ENCODE data around the gene ERMN. TPM values are rescaled to one million over a fixed set of nuclear protein-coding genes. Genes with fewer than 3 reads are reported as not detected.
"Not testable (repeated sequence)": the region's sequence is repeated elsewhere in the genome, so short reads cannot be mapped to it uniquely, and the experiment has no call there.

Gene ERMN
- total RNA-seq, 2 experiments from 2014 or later, result 1.0 to 1.6 TPM

DNA sequence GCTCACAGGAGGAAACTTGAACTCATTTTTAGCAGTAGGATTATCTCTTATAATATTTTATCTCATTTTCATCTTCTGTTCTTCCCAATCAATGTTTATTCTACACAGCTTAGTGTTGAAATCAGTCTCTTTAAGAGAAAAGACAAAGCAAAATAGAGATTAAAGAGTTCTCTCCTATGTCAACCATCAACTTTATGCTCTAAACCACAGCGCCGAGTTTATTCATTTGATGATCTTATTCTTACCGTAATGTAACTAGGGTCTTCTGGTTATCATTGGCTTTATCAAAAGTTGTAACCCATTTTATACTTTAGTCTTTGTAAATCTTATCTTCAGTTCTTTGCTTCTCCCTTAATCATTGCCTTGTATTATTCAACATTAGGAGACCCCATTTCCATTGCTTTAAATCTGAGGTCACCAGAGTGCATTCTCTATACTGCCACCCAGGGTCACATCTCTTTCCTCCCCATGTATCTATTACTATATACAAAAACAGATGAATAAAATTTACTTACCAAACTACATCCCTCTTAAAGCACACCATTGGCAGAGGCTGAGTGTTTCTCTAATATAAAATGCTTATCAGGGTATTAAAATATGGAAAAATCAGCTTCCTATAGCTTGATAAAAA lies 22.8 kb upstream of the ERMN start:
- CTCF ChIA-PET, result interaction anchor here (0.6 to 4.8 kb wide), 5 partner anchors 12 to 78 kb away, joined by 3 to 63 read pairs (median 4); no protein-coding TSS in a partner anchor
- no peak overlapping the region for H3K27ac Mint-ChIP-seq
- no peak overlapping the region for H3K4me3 Mint-ChIP-seq
- H3K4me1 Mint-ChIP-seq (ENCODE audit: low read depth), result peaks cover 41% of the 10 kb centered on the region
- no peaks in the 10 kb centered on the region for H3K27me3 Mint-ChIP-seq (ENCODE audit: low read depth)
- intact Hi-C loops (cut with micrococcal nuclease), result loop anchor here (1.0 kb wide), 1 partner anchor 8 kb away; no protein-coding TSS in a partner anchor
- DNase-seq, result no peak
- peaks cover 18% of the 10 kb centered on the region for H3K36me3 Mint-ChIP-seq (ENCODE audit: low read depth)
- peaks cover 20% of the 10 kb centered on the region for H3K9me3 Mint-ChIP-seq

DNA sequence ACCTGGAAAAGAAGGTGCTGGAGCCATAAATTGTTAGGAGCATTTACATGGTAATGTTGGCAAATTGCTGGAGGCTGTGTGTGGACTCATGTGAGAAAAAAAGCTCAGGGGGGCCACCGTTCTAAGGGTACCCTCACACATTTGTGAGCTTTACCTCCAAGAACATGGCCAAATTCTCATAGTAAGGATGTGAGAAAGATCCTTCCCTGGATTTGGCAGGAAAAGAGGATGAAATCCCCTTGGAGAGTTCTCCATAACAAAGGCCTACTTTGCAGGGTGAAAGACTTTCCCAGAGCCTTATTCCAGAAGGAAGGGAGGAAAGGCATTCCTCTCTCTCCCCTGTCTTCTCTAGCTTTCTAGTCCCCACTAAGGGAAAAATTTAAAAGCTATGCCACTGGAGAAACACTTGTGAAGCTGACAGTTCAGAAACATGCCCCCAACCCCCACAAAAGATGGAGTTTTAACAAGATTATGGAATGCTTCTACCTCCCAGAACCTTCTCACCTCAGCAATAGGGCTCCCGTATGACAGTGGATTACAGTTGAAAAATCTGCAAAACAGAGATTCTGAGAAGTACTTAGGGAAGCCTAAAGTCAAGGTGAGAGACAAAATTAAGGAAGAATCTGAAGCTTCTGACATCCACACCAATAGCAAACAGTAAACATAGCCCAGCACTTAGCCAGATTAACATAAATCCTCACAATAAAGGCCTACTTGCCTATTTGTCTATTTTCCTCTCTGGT lies 20.2 kb upstream of the ERMN start:
- H3K9me3 Mint-ChIP-seq, result peaks cover 39% of the 10 kb centered on the region
- intact Hi-C loops (cut with micrococcal nuclease), result no loop called here
- H3K27ac Mint-ChIP-seq, result no peak overlapping the region
- no peak overlapping the region for H3K4me3 Mint-ChIP-seq
- H3K27me3 Mint-ChIP-seq (ENCODE audit: low read depth), result no peaks in the 10 kb centered on the region
- CTCF ChIA-PET, result interaction anchor here (0.7 to 4.8 kb wide), 8 partner anchors 9 to 94 kb away, joined by 3 to 63 read pairs (median 4); no protein-coding TSS in a partner anchor
- DNase-seq, result no peak
- peaks cover 42% of the 10 kb centered on the region for H3K36me3 Mint-ChIP-seq (ENCODE audit: low read depth)
- H3K4me1 Mint-ChIP-seq (ENCODE audit: low read depth), result peaks cover 31% of the 10 kb centered on the region

DNA sequence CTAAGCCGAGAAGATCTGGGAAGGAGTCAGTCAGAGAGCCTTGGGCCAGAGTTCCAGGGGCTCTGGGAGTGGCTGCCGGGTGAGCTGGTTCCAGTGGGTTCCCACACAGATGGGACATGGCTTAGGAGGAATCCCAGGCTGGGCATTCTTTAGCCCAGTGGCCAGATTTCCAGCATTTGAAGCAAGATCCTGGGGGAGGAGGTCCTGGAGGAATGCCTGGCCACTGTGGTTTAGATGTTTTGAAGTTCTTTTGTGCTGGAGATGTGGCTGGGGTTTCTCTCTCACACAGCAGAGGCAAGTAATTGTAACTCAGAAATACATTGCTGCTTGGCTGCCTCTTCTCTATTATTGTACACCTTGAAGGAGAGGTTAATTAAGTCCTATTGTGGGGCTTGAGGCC lies 15.8 kb upstream of the ERMN start:
- H3K27ac Mint-ChIP-seq; intact Hi-C loops (cut with micrococcal nuclease); DNase-seq; H3K27me3 Mint-ChIP-seq (ENCODE audit: low read depth); CTCF ChIA-PET; H3K4me3 Mint-ChIP-seq: not testable (repeated sequence)
- Mint-ChIP-seq H3K9me3 (peaks cover 39% of the 10 kb centered on the region), H3K36me3 (ENCODE audit: low read depth) (peaks cover 42% of the 10 kb centered on the region), H3K4me1 (ENCODE audit: low read depth) (peaks cover 36% of the 10 kb centered on the region)

DNA sequence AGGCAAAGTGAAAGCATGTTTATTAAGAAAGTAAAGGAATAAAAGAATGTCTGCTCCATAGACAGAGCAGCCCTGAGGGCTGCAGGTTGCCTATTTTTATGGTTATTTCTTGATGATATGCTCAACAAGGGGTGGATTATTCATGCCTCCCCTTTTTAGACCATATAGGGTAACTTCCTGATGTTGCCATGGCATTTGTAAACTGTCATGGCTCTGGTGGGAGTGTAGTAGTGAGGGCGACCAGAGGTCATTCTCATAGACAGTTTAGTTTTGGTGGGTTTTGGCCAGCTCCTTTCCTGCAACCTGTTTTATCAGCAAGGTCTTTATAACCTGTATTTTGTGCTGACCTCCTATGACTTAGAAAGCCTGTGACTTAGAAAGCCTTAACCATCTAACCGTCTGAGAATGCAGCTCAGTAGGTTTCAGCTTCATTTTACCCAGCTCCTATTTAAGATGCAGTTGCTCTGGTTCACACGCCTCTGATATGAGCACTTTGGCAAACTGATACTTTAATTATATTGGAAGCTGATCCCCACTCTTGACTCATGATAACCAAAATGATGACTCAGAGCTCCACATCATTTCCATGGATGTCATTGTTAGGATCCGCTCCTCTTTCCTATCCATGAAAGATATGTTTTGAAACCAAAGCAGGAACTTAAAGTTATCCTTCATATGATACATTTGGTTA lies 14.5 kb upstream of the ERMN start:
- no peak overlapping the region for H3K27ac Mint-ChIP-seq
- no peaks in the 10 kb centered on the region for H3K27me3 Mint-ChIP-seq (ENCODE audit: low read depth)
- intact Hi-C loops (cut with micrococcal nuclease), result no loop called here
- CTCF ChIA-PET, result no interaction called here
- H3K4me1 Mint-ChIP-seq (ENCODE audit: low read depth), result peaks cover 42% of the 10 kb centered on the region
- H3K4me3 Mint-ChIP-seq, result no peak overlapping the region
- H3K36me3 Mint-ChIP-seq (ENCODE audit: low read depth), result peaks cover 39% of the 10 kb centered on the region
- H3K9me3 Mint-ChIP-seq, result peaks cover 35% of the 10 kb centered on the region
- DNase-seq, result no peak

DNA sequence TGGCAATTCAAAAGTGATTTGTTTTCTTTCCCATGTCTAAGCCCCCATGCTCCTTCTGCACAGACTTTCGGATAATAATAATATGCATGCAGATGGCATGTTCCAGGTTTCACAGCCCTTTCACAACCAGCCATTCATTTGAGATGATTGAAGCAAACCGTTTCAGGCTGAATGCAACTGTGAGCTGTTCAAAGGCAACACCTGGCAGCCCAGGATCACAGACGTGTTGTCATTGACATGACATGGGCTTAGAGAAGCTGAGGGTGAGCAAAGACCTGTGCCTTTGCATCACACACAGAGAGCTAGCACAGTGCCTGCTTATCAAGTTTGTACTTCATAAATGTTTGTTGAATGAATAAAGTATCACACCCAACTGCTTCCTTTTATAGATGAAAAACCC lies 12.4 kb upstream of the ERMN start:
- peaks cover 16% of the 10 kb centered on the region for H3K9me3 Mint-ChIP-seq
- peak; percentile 60 for DNase-seq
- intact Hi-C loops (cut with micrococcal nuclease), result loop anchor here (1.0 kb wide), 1 partner anchor 11 kb away; no protein-coding TSS in a partner anchor
- H3K36me3 Mint-ChIP-seq (ENCODE audit: low read depth), result peaks cover 21% of the 10 kb centered on the region
- CTCF ChIA-PET, result interaction anchor here (0.7 to 16.1 kb wide), 12 partner anchors 9 to 154 kb away, joined by 3 to 263 read pairs (median 25); partner anchors contain the start of gene ERMN
- H3K27me3 Mint-ChIP-seq (ENCODE audit: low read depth), result no peaks in the 10 kb centered on the region
- peaks cover 63% of the 10 kb centered on the region for H3K4me1 Mint-ChIP-seq (ENCODE audit: low read depth)
- H3K27ac Mint-ChIP-seq, result no peak overlapping the region
- no peak overlapping the region for H3K4me3 Mint-ChIP-seq

DNA sequence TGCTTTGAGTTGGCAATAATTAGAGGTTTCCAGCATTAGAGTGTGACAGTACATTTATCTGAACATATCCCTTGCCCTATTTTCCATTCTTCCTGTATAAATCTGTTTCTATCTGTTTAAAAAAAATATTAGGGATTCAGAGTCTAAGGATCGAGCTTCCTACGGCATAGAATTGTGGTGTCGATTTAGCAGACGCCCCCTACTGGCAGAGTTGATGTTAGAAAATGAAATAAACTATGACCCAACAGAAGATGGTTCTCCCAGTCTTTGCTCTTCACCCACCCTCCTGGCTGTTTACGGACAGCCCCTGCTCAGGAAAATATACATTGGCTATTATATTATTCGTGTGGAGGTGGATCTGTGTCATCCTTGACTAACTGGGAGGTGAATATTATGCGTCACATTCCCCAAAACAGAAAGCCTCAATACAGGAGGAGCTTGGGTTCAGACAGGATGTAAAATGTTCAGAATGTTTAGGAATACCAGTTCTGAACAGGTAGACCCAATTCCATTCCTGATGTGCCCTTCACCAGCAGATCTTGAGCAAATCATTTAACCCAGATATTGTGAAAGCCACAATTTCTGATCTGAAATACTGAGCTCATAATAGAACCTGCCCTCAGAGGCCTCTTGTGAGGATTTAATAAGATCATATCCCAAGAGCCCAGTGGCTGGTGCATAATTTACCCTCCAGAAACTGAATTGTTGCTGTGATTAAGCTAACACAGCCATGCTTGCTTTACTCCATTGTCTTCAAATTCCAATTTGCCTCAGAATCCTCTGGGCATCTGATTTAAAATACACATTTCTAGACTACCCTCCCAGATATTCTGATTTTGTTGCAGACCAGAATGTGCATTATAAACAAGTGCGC lies 10.8 kb upstream of the ERMN start:
- Mint-ChIP-seq H3K36me3 (ENCODE audit: low read depth) (peaks cover 5% of the 10 kb centered on the region), H3K9me3 (peaks cover 1% of the 10 kb centered on the region), H3K4me3 (peak overlapping the region; percentile 40), H3K27me3 (ENCODE audit: low read depth) (no peaks in the 10 kb centered on the region), H3K27ac (no peak overlapping the region), H3K4me1 (ENCODE audit: low read depth) (peaks cover 78% of the 10 kb centered on the region)
- CTCF ChIA-PET, result interaction anchor here (0.7 to 16.1 kb wide), 39 partner anchors 9 to 674 kb away, joined by 3 to 263 read pairs (median 6); partner anchors contain the start of genes CYTIP and ERMN
- DNase-seq, result peak; percentile 68
- intact Hi-C loops (cut with micrococcal nuclease), result loop anchor here (1.0 kb wide), 1 partner anchor 27 kb away; no protein-coding TSS in a partner anchor

DNA sequence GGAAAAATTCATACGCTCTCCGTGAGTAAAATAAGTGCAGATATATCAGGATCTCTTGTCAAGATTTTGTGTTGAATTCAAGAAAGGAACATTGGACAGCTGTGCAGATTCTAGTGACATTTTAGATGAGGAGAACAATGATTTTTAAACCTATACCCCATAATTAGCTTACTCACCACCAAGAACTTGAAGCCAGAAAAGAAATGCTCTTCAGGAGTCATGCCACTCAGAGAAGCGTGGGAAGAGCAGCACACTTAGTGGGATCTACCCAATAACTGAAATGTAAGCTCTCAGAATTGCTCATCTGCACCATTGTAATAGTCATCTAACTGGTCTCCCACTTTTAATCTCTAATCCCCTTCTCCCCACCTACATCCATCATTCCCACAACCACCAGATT lies 9.2 kb upstream of the ERMN start:
- Mint-ChIP-seq H3K36me3 (ENCODE audit: low read depth) (no peaks in the 10 kb centered on the region), H3K4me1 (ENCODE audit: low read depth) (peaks cover 92% of the 10 kb centered on the region), H3K27me3 (ENCODE audit: low read depth) (no peaks in the 10 kb centered on the region), H3K9me3 (no peaks in the 10 kb centered on the region), H3K27ac (peak overlapping the region; percentile 83), H3K4me3 (peak overlapping the region; percentile 42)
- DNase-seq, result peak; percentile 20
- intact Hi-C loops (cut with micrococcal nuclease), result loop anchor here (5.0 kb wide), 1 partner anchor 1123 kb away; the partner anchor contains the start of genes CCDC148 and PKP4
- CTCF ChIA-PET, result interaction anchor here (0.6 to 16.1 kb wide), 23 partner anchors 7 to 602 kb away, joined by 3 to 263 read pairs (median 6); partner anchors contain the start of gene ERMN

DNA sequence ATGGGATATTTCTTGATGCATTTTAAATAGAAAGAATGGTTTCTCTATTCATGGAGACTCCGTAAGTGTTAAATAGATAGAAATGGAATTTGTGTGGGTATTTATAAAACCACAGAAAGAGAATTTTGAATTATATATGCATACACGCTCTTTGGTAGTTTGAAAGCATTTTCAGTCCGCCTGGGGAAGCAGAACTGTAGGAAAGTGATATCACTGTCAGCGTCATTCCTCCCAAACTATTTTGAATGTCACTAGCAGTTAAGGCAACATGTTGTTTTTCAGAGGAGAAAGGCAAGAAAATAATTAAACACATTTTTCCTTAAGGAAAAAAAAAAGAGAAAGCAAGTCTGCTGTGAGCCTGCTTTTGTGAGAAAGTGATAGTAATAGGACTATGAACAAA lies 8.7 kb upstream of the ERMN start:
- Mint-ChIP-seq H3K4me3 (peak overlapping the region; percentile 42), H3K9me3 (no peaks in the 10 kb centered on the region), H3K27ac (peak overlapping the region; percentile 83), H3K27me3 (ENCODE audit: low read depth) (no peaks in the 10 kb centered on the region), H3K4me1 (ENCODE audit: low read depth) (peaks cover 91% of the 10 kb centered on the region), H3K36me3 (ENCODE audit: low read depth) (no peaks in the 10 kb centered on the region)
- intact Hi-C loops (cut with micrococcal nuclease), result loop anchor here (5.0 kb wide), 1 partner anchor 1123 kb away; the partner anchor contains the start of genes CCDC148 and PKP4
- CTCF ChIA-PET, result interaction anchor here (0.6 to 16.1 kb wide), 20 partner anchors 7 to 602 kb away, joined by 3 to 263 read pairs (median 8); partner anchors contain the start of gene ERMN
- DNase-seq, result no peak

DNA sequence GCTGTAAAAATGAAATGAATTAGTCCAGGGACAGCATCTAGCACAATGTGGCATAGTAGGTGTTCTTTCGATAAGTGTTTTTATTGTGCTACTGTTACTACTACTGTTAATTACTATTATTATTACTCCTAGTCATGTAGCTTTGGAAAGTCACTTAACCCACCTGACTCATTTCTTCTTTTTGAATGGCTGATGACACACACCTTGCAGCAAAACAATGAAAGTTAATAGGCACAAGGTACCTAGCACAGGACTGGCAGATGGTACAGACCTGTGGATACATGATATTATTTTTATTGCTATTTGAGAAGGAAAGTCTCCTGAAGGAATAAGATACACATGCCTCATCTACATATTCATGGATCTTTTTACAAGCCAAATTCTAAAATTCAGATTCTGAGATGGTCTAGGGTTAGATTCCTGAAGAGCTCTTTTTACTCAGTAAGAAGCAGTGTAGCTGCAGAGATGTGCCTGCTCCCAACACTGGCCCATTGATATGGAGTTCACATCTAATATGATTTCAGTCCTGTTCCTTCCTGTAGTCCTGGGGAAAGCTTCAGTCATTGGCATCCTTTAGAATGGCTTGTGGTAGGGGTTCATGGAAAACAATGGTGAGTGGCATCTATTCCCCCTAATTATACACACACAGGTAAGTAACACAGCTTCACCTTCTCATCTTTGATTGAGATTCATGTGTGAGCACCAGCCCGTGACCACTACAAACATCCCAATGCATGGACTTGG lies 7.9 kb upstream of the ERMN start:
- peak overlapping the region; percentile 83 for H3K27ac Mint-ChIP-seq
- peak; percentile 35 for DNase-seq
- no peak overlapping the region for H3K4me3 Mint-ChIP-seq
- no peaks in the 10 kb centered on the region for H3K27me3 Mint-ChIP-seq (ENCODE audit: low read depth)
- no peaks in the 10 kb centered on the region for H3K9me3 Mint-ChIP-seq
- H3K36me3 Mint-ChIP-seq (ENCODE audit: low read depth), result peaks cover 3% of the 10 kb centered on the region
- CTCF ChIA-PET, result interaction anchor here (0.9 to 16.1 kb wide), 8 partner anchors 10 to 144 kb away, joined by 3 to 263 read pairs (median 5); no protein-coding TSS in a partner anchor
- intact Hi-C loops (cut with micrococcal nuclease), result loop anchor here (1.0 to 5.0 kb wide), 6 partner anchors 71 to 1124 kb away; partner anchors contain the start of genes CCDC148 and PKP4
- H3K4me1 Mint-ChIP-seq (ENCODE audit: low read depth), result peaks cover 92% of the 10 kb centered on the region

DNA sequence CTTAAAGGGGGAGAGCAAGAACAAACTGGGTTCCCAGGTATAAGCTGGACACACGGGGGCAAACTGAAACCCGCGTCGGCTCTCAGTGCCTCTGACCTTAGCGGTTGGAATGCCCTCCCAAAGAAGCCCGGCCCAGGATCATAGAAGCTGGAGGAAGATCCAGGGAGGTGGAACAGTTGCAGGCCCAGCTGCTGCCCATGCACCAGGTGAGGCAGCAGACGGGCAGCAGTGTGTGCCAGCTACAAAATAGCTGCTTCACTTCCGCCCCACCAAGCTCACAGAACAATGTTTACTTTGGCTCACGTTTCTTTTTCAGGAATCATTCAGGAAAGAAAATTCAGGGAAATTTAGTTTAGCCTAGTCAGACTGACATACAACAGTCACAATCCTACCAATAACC lies 3.9 kb upstream of the ERMN start:
- Mint-ChIP-seq H3K4me3 (no peak overlapping the region), H3K27ac (no peak overlapping the region), H3K27me3 (ENCODE audit: low read depth) (no peaks in the 10 kb centered on the region), H3K36me3 (ENCODE audit: low read depth) (peaks cover 3% of the 10 kb centered on the region), H3K4me1 (ENCODE audit: low read depth) (peaks cover 76% of the 10 kb centered on the region), H3K9me3 (no peaks in the 10 kb centered on the region)
- no peak for DNase-seq
- CTCF ChIA-PET, result interaction anchor here (0.6 to 16.1 kb wide), 11 partner anchors 7 to 268 kb away, joined by 3 to 263 read pairs (median 5); no protein-coding TSS in a partner anchor
- intact Hi-C loops (cut with micrococcal nuclease), result no loop called here

Data from activated naive CD4-positive, alpha-beta T cell treated with anti-CD3 and anti-CD28 coated beads for 36 hours (primary cell).